ENCODE data around the gene NBL1.

Gene NBL1, protein sequence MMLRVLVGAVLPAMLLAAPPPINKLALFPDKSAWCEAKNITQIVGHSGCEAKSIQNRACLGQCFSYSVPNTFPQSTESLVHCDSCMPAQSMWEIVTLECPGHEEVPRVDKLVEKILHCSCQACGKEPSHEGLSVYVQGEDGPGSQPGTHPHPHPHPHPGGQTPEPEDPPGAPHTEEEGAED

DNA sequence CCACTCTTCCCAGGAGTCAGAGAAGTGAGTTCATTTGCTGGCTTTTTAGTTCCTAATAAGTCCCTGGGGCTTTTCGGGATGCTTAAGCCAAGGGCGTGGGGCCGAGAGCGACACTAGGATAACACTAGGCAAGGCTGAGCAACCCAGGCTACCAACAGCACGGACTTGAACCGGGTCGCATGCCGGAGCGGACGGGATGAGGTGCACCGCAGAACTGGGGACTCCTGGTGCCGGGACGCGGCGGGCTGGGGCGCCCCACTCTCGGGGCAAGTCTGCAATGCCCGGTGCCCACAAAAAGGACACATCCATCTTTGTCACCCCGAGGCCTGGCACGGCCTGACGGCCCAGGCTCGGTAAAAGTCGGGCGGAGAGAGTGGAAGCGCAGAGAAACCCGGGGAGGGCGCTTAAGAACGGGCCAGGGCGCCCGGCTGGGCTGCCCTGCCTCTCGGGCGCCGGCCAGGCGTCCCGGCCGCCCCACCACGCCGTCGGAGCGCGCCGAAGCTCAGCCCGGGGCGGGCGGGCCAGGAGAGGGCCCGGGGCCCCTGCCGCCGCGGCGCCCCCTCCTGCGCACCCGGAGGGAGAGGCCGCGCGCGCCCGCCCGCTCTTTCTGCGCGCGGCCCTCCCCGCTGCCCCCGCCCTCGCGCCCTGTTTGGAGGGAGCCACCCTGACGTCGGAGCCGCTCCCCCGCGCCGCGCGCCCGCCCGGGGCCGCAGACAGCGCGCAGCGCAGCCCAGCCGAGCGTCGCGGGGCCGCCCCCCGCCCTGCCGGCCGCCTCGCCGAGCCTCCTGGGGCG, at the start of gene NBL1:
NBL1 (plus strand) TSS at position 710 of the 793 bp plus-strand sequence. CDS start 10,720 bp downstream, outside the sequence.
- DNase-seq: peak; percentile 73

- DNase-seq: no peak
Observed at GRCh38 chr1:19596065-19596713, 47.9 kb upstream of the NBL1 start.

DNA sequence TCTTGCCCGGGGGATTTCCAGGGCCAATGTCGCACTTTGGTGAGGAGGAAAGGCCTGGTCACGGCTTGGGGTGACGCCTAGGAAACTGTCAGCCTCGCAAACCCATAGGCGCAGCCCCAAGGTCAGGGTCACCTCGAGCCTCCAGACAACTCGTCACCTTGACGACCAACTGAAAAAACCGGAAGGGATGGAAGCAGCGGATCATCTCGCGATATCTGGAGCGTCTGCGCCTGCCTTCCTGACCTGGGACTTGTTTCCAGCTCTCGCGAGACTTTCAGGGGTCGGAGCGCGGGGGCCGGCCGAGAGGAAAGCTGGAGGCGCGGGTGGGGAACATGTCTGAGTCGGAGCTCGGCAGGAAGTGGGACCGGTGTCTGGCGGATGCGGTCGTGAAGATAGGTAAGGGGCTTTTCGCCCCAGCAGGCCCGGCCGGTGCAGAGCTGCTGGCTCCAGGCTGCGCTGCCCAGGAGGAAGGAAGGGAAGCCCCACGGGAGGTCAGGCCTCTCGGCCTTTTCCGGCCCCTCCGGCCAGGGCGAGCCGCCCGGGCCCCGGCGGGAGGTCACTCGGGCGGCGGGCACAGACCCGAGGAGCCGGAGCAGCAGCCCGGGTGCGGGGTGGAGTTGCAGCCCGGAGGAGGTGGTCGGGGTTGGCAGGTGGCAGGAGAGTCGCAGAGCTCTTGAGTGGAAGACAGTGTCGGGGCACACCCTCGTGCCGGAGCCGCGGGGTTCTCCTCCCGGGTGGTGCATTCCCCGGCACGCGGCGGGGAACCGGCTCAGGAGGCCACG, 47.2 kb upstream of the NBL1 start:
- DNase-seq: peak; percentile 91 to 97

- no peak for DNase-seq
Observed at GRCh38 chr1:19597496-19598309, 46.4 kb upstream of the NBL1 start.

GRCh38 chr1:19599810-19600209, 44.3 kb upstream of the NBL1 start:
- DNase-seq: no peak

- no peak for DNase-seq
Observed at GRCh38 chr1:19602486-19602885, 41.6 kb upstream of the NBL1 start.

DNA sequence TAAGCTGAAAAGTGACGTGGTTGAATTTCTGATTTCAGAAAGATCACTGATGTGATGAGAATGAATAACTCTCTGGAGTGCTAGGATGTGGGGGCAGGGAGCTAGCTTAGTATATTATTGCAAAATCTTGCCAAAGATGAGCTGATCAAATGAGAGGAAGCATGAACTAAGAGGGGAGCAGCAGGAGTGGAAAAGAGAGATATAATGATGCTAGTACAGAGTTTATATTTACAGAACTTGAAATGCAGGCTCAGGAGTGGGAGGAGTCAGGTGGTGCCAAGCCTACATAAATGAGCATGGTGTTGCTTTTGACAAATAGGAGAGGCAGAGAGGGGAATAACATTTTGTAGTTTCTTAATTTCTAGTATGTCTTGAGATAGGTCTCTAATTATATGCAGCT, 38.1 kb upstream of the NBL1 start:
- no peak for DNase-seq

- peak in 1 of 2 experiments; percentile 32 for DNase-seq
Observed at GRCh38 chr1:19606817-19607642, 37.1 kb upstream of the NBL1 start.

DNA sequence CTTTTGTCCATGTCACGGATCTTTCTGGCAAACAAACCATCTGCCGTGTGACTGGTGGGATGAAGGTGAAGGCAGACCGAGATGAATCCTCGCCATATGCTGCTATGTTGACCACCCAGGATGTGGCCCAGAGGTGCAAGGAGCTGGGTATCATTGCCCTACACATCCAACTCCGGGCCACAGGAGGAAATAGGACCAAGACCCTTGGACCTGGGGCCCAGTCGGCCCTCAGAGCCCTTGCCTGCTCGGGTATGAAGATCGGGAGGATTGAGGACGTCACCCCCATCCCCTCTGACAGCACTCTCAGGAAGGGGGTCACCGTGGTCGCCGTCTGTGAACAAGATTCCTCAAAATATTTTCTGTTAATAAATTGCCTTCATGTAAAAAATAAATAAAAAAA, 35.9 kb upstream of the NBL1 start:
- no peak for DNase-seq

DNA sequence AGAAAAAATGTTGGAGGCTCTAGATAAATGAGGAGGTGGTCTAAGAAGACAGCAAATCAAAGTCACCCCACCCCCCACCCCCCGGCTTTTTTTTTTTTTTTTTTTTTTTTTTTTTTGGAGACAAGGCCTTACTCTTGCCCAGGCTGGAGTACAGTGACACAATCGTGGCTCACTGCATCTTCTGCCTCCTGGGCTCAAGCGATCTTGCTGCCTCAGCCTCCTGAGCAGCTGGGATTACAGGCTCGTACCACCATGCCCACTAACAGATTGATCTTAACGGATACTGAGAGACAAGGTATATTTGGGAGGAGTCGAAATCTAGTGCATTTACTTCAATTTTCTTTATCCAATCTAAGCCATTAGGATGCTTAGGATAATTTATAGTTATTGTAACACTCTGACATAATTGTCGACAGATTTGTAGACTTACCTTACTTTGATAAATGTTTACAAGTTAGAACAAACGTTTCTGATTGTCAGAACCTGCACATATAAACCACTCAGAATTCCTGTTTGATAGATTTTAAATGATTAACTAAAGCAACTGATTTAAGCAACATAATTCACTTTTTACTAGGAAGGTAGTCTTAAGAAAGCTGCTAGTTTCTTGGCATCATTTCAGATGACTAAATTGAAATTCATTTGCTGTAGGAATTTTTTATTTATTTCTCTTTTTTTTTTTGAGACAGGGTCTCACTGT, 33.7 kb upstream of the NBL1 start:
- DNase-seq: no peak

- DNase-seq: no peak
Observed at GRCh38 chr1:19612530-19612929, 31.6 kb upstream of the NBL1 start.

DNA sequence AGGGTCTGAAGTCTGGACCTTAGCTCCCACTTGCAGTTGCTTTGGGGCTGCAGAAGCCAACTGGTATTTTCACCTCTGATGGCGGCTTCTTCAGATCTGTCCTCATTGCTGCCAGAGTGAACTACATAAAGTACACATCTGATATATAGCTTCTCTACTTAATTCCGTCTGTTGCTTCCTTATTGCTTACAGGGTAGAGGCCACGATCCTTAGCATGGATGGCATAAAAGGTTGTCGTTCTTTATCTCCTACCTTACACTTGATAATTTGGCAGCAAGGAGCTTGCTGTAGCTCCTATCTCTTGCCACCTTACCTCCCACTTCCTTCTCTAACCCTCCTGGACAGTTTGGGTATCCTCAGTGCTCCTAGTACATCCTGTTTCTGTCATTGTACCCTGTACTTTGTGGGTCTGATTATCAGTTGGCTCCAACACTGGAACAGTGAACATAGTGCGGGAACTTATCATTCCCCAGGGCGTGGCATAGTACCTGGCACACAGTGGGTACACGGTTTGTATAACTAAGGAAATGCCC, 30.9 kb upstream of the NBL1 start:
- DNase-seq: no peak

GRCh38 chr1:19615438-19615837, 28.7 kb upstream of the NBL1 start:
- DNase-seq: no peak

GRCh38 chr1:19616489-19616888, 27.6 kb upstream of the NBL1 start:
- DNase-seq: no peak

- no peak for DNase-seq
Observed at GRCh38 chr1:19617376-19617775, 26.7 kb upstream of the NBL1 start.

- DNase-seq: no peak
Observed at GRCh38 chr1:19618428-19618827, 25.7 kb upstream of the NBL1 start.

- no peak for DNase-seq
Observed at GRCh38 chr1:19619697-19620384, 24.3 kb upstream of the NBL1 start.

- no peak for DNase-seq
Observed at GRCh38 chr1:19620786-19621185, 23.3 kb upstream of the NBL1 start.

DNA sequence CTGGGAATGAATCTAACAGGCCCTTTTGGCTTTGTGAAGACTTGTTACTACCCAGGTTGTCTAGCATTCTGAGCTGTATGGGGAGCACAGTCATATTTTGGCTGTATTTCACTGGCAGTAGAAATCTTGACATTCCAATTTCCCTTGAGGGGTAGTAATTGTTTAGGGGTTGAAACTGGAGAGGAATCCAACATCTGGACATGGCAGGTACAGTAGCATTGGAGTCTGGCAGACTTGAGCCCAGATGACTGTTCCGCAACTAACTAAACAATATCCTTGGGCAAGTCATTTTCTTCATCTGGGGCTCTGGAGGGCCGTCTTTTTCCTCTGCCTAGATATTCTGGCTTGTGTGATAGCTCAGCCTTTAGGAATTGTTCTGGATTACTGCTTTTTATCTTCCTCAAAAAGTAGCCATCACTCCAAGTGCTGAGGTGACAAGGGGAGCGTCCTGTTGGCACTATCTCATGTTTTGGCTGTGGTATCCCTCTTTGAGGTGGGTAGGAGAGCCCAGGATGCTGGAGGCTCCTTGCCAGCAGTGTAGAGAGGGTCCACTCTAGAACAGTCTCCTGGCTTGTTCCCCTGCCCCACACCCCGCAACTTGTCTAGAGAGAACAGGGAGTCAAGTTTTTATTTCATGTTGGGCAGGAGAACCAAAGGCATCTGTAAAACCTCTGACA, 22.7 kb upstream of the NBL1 start:
- no peak for DNase-seq
